GM19438 (cell line): Measurements from ENCODE around the gene SLC1A6.
"Not testable (repeated sequence)": the region's sequence is repeated elsewhere in the genome, so short reads cannot be mapped to it uniquely, and the experiment has no call there.

Experiments
- ATAC-seq: cut with Tn5 transposase; IDR thresholded peaks from one replicate; pipeline ENCODE4 v1.9.1; 2021; ENCODE audit warnings: low read depth; ENCODE audit not compliant: unreplicated experiment

The SLC1A6 gene

DNA sequence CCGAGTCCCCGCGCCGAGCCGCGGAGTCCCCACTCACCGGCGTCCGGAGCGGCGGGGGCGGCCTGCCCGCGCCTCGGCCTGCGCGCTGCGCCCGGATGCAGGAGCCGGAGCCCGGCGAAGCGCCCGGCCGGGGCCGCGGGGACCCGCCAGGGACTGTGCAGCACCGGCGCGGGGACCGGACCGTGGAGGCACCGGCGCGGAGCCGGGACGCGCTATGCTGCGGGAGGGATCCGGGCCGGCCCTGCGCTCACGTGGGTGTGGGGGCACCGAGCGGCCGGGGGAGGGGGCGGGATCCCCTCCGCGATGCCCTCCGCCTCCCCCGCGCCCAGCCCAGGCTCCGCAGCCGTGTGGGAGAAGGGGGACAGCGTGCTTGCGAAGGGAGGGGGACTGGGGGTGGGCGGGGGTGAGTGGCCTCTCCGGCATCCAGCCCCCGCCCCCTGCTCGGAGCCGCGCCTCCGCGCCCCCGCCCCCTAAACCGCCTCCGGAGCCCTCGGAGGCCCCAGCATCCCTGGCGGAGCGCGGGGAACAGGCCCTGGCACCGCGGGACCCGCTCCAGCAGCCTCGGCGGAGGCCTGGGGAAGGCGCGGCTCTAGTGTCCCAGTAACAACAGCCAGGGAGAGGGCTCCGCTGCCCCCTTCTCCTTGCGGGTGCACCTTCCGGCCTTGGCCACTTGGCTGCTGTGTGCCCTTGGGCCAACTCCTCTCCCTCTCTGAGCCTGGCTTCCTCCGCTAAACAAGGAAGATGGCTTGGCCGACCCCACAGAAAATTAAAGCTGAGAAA is at the start of gene SLC1A6:
TSS of gene SLC1A6 (minus strand) at position 389 of the 780 bp plus-strand sequence. CDS start 6,954 bp downstream, outside the sequence.
- ATAC-seq, result no peak

DNA sequence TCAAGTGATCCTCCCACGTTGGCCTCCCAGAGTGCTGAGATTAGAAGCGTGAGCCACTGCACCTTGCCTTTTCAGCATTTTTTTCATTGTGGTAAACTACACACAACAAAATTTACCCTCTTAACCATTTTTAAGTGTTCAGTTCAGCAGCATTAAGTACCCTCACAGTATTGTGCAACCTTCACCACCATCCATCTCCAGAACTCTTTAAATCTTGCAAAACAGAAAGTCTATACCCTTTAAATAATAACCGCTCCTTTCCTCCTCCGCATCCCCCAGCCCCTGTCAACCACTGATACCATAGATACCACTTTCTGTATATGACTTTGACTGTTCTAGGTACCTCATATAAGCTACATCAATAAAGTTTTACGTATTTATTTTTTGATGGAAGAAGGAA is 48.8 kb upstream of the SLC1A6 start:
- no peak for ATAC-seq

DNA sequence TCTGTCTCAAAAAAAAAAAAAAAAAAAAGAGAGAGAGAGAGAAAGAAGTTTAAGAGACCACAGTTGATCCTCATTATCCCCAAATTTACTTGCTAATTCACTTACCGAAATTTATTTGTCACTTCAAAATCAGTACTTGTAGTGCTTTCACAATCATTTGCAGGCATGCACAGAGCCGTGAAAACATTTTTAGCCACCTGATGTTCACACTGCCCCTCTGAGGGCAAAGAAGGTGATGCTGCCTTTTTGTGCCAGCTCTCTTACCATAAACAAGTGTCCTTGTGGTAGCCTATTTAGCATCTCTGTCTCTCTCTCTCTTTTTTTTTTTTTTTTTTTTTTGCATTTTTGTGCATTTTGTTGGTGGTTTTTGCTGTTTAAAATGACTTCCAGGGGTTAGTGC is 45.6 kb upstream of the SLC1A6 start:
- no peak for ATAC-seq

DNA sequence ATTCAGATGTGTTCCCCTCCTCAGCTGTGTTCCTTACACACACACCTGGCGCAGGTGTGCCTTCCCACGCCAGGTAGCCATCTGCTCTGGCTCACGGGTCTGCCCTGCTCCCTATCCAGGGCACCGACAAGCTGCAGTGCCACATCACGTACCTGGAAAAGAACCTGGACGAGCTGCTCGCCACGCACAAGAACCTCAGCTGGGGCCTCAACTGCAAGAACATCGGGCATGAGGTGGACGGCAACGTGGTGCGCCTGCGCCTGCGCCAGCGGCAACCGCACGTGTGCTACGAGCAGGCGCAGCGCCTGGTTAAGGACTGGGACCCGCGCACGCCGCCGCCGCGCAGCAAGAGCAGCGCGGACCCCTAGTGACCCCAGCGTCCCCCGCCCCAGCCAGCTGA is 43.1 kb upstream of the SLC1A6 start:
- no peak for ATAC-seq

DNA sequence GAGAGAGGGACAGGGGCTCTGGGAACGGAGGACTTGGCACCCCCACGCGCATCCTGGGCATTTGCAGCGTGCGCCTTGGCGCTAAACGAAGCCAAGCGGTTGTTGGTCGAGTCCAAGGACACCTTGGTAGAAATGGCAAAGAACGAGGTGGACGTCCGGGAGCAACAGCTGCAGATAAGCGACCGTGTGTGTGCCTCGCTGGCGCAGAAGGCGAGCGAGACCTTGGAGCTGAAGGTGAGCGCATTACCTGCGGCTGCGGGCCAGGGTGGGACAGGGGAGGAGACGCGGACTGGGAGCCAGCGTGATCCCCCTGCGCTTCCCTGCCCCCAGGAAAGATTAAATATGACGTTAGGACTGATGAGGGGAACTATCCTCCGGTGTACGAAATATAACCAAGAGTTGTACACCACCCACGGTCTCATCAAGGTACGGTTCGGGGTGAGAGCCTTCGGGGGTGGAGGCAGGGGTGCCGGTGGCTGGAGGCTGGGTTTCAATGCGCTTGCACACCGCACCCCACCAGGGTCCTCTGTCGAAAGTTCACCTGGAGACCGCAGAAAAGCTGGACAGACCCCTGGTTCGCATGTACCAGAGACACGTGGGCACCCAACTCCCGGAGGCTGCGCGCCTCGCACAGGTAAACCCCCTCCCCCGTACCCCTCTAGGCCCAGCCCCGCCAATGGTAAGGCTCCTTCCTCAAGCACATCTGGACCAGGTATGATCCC is 41.8 kb upstream of the SLC1A6 start:
- ATAC-seq, result no peak

DNA sequence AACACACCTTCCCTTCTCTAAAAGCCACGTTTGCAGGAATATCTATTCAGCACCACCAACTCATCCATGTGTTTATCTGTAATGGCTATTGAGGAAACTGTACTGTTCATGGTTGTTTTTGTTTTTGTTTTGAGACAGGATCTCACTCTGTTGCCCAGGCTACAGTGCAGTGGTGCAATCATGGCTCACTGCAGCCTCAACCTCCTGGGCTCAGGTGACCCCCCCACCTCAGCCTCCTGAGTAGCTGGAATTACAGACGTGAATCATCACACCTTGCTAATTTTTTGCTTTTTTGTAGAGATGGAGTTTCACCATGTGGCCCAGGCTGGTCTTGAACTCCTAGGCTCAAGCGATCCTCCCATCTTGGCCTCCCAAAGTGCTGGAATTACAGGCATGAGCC is 39.2 kb upstream of the SLC1A6 start:
- ATAC-seq, result not testable (repeated sequence)

DNA sequence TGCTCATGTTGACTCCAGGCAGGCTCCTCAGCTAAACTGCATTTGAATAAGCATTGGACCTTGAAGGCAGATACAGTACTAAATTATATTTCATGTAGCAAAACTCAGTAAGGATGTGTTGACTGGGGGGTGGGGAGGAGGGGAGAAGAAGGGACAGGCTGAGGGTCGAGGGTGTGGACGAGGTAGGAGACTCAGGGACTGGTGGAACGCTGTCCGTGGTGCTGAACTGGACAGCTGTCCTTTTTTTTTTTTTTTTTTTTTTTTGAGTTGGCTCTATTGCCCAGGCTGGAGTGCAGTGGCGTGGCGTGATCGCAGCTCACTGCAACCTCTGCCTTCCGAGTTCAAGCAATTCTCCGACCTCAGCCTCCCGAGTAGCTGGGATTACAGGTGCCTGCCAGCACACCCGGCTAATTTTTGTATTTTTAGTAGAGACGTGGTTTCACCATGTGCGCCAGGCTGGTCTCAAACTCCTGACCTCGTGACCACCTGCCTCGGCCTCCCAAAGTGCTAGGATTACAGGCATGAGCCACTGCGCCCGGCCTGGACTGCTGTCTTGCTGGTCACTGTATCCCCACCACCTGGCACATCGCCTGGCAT is 36.4 kb upstream of the SLC1A6 start:
- ATAC-seq, result no peak

DNA sequence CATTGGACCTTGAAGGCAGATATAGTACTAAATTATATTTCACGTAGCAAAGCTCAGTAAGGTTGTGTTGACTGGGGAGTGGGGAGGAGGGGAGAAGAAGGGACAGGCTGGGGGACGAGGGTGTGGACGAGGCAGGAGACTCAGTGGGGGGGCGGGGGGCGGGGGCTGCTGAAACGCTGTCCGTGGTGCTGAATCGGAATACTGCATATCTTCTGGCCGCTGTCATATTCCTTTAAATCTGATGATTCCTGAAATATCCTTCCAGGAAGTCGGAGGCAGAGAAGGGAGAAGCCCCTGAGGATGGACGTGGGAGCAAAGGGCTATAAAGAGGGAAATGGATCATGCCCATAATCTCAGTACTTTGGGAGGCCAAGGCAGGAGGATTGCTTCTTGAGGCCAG is 34.9 kb upstream of the SLC1A6 start:
- no peak for ATAC-seq

DNA sequence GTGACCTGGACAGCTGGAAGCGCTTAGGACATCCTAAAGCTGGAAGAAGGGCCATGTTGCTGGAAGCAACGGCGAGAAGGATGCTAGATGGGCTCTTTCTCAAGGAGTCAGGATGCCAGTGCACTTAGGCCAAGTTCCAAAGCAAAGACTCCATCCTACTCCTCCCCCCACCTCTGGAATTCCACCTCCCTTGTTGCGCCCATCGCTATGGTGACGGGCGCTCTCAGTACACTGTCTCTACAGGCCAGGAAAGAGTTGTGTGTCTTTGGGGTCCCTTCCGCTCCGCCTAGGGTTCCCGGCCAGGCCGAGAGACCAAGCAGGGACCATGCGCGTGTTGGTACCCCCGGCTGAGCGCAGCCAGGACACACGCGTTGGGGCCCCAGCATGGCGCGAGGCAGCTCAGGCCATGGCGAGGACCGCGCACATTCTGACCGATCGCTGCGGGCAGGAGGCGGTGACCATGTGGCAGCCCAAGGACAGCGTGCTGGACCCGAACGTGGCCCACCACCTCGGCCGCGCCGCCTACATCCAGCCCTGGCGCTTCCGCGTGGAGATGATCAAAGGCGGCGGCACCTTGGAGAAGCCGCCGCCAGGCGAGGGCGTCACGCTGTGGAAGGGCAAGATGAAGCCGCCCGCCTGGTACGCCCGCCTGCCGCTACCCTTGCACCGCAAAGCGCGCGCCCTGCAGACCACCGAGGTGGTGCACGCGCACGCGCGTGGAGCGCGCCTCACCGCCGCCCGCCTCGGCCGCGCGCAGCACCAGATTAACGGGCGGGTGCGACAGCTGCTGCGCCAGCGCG is 31.0 kb upstream of the SLC1A6 start:
- no peak for ATAC-seq

DNA sequence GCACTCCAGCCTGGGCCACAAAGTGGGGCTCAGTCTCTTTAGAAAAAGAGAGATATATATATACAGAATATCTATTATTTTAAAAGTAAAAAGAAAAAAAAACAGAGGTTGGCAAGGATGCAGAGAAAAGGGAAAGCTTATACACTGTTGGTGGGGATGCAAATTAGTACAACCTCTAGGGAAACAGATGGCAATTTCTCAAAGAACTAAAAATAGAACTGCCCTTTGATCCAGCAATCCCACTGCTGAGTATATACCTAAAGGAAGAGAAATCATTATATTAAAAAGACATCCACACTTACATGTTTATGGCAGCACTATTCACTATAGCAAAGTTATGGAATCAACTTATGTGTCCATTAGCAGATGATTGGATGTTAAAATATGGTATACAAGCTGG is 28.6 kb upstream of the SLC1A6 start:
- no peak for ATAC-seq

DNA sequence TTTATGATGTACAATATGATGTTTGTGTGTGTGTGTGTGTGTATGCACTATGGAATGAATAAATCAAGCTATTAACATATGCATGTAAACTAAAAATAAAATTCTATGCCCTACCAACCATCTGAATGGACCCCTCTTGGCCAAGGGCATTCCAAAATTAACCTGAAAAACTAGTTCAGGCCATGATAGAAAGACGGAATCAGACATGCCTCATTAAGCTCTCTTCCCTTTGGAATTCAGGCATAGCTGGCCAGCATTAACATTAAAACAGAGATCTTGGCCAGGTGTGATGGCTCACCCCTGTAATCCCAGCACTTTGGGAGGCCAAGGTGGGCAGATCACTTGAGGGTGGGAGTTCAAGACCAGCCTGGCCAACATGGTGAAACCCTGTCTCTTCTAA is 18.3 kb upstream of the SLC1A6 start:
- no peak for ATAC-seq

DNA sequence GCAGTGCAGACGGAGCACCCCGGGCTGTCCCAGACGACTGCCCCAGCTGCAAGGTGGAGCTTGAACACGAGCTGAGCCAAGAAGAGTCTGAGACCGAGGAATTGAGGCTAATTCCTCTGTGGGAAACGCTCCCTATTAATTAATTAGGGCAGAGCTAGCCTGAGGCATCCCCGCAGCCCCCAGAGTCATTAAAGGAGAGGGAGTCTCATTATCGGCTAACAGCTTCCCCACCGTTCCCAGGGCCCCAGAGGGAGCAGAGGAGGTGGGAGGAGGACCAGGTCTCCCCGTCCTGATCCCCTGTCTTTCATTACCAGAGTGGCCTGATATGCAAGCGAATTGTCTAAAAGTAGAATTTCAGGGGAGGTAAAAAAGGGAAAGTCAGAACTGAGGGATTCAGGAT is 13.1 kb upstream of the SLC1A6 start:
- ATAC-seq, result no peak

DNA sequence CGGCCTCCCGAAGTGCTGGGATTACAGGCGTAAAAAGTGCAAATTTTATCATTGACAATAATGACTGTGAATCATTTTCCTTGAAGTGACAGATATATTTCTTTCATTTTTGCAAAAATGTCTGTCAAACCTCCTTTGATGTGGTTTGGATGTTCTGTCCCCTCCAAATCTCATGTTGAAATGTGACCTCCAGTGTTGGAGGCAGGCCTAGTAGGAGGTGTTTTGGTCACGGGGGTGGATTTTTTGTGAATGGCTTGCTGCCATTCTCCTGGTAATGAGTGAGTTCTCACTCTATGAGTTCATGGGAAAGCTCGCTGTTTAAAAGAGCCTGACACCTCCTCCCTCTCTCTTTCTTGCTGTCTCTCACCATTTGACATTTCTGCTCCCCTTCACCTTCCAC is 5.5 kb upstream of the SLC1A6 start:
- no peak for ATAC-seq

DNA sequence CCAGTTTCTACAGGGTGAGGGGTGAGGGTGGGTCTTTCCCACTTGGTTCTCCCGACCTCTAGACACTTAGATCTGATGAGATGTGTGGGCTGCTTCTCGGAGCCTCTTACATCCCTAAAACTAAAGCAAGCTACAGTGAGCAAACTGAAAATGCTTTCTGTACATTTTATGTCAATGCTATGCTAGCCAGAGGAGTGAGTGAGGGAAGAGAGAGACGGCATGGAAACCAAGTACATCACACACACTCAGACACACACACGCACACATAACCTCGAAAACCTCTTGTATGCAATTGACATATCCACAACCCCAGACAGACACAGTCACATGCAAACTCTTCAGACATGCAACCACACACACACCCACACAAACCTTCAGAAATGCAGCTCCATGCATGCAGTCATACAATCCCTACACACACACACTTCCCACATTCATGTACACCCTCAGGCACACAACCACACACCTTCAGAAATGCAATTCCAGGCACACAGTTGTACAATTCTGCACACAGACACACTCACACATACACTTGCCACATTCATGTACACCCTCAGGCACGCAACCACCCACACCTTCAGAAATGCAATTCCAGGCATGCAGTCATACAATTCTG is 1.4 kb downstream of the SLC1A6 start:
- no peak for ATAC-seq

DNA sequence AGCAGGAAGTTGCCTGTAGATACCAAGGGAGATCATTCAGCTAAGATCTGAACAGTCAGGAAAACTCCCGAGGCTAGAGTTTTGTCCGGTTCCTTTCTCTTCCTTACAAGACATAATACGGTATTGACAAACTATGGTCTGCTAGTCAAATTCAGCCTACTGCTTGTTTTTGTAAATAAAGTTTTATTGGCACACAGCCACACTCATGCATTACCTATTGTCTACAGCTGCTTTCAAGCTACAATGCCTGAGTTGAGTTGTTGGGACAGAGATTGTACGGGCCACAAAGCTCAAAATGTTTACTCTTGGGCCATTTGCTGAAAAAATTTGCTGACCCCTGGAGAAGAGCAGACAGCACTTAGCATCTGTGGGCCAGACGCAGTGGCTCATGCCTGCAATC is 2.5 kb downstream of the SLC1A6 start:
- ATAC-seq, result no peak

DNA sequence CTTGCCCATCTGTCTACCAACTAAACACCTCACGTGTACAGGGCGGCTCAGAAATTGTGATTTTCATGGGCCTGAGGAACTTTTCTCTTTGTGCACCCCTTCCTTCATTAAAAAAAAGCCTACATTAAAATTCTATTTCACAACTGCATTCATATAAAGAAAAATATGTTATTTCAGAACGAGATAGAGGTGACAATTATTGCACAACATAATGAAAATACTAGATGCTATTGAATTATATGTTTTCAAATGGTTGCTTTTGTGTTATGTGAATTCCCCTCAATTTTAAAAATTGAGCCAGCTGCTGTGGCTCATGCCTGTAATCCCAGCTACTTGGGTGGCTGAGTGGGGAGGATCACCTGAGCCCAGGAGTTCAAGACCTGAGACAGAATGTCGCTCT is 5.2 kb downstream of the SLC1A6 start:
- ATAC-seq, result no peak

DNA sequence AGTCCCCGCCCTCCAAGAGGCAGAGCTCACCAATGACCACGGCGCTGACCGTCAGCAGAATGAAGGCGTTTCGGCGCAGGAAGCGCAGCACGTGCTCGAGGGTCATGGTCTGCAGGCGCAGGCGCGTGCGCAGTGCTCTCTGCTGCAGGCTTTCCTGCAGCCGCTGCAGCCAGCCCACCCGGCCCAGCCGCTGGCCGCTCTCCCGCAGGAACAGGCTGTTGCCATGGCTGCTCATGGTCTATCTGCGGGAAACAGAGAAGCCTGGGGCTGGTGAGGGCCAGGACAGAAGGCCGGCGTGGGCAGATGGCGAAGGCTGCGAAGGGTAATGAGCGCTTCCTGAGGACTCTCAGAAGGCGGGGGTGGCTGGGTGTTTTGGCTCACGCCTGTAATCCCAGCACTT is 7.0 kb downstream of the SLC1A6 start:
- ATAC-seq, result no peak

DNA sequence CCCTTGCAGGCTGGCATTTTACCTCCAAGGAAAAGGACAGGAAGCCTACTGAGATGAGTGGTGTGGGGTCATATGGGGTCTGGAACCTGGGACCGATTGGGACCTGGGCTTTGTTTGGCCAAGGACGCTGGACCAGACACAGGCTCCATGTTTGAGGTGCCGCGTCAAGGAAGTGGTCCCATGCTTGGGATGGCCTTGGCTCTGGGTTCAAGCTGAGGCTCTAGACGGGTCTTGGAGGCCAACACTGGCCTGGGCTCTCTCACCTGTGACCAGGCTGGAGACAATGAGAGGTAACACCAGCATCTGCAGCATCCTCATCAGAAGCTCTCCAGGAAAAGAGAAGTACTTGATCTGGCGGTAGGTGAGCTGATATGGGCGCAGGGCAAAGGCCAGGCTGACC is 8.2 kb downstream of the SLC1A6 start:
- ATAC-seq, result no peak

DNA sequence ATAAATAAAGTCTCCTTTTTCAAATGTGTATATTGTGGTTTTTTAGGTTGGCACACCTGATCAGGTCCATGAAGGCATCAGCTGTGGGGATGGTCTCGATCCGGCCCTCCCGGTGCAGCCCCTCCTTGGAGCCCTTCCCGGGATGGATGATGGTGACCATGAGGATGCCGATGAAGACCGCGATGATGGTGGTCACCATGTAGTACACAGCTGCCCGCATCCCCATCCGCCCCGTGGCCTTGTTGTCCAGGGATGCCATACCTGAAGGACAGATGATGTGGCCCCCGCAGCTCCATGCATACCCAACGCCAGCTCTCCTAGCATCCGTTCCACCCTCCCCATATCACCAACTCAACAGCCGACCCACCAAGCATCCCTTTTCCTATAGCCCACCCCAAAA is 11.4 kb downstream of the SLC1A6 start:
- no peak for ATAC-seq

DNA sequence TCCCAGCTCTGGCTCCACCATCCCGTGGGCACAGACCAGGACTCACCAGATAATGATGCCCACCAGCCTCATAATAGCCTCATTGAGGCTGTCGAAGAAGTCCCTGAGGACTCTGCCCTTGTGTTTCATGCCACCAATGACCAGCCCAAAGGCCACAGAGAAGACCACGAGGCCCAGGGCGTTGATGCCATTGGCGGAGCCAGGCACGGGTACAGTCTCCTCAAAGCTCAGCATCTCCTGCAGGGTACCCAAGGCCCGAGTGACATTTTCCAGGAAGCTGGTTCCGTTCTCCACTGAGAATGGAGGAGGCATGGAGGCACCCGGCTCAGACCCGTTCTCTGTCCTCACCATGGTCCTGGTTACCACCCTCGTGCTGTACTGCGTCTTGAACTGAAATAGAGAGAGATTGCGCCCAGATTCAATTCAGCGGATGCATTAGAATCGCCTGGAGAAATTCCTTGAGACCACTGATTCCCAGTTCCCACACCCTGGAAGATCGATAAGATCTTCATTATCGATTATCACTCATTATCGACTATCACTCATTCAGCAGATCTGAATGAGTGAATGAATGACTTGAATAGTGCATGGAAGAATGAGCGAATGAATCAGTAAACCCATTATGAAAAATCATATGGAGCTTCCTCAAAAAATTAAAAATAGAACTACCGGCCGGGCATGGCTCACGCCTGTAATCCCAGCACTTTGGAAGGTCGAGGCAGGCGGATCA is 17.5 kb downstream of the SLC1A6 start:
- no peak for ATAC-seq
